HG02610 (cell line): ENCODE results near the gene SKI.

Source experiments
- ATAC-seq: cut with Tn5 transposase; IDR thresholded peaks from one replicate; pipeline ENCODE4 v1.9.1; 2021; ENCODE audit warnings: mild to moderate bottlenecking, moderate library complexity; ENCODE audit not compliant: unreplicated experiment

SKI gene

GRCh38 chr1:2228157-2228594 is at the start of gene SKI:
SKI (plus strand) TSS chr1:2228319; CDS start chr1:2228767, 448 bp downstream.
- peak; percentile 2 for ATAC-seq

DNA sequence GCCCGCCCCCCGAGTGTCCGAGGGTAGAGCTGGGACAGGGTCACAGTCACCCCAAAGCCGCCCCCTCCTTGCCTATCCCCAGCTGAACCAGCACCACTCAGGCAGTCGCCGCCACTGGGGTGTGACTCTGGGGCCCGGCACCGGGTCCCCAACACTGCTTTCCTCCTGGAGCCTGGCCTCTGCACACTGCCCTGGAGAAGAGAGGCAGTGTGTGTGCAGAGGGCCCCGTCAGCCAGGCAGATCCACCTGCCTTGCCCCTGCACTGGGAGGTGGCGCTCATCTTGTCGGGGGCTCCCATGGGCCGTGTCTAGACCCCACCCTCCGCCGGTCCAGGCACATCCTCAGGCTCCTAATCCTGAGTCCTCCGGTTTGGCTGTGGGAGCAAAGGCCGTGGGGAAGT is 49.2 kb upstream of the SKI start:
- ATAC-seq, result no peak

DNA sequence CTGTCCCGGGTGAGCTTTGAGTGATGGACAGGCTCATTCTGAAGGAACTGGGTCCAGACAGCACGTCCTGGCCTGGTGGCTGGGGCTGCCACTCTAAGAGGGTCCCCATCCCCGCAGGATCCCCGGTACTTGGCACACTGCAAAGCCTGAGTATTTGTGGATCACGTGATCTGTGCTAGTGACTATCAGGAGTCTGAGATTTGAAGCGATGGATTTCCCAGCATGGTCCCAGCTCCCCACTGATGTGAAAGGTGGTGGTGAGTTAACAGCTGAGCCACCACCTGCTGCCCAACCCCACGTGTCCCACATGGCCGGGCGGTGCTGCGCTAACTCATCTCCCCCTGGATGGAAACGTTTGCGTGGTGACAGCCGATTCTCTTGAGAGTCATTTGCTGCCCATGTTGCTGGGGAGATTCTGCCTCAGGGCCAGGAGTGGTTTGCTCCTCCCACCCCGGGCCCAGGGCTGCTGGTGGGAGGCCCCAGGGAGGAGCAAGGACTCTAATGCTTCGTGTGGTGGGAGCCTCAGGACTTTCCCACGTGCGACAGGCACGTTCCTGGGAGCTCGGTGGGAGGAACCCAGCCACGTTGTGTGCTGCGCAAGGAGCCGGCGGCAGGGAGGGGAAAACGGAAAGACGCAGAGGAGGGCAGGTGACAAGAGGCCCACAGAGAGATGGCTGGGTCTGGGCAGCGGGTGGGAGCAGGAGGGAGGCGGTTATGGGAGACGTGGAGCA is 48.7 kb upstream of the SKI start:
- no peak for ATAC-seq

GRCh38 chr1:2180297-2181245 is 47.5 kb upstream of the SKI start:
- ATAC-seq, result no peak

GRCh38 chr1:2181271-2181670 is 46.8 kb upstream of the SKI start:
- ATAC-seq, result no peak

DNA sequence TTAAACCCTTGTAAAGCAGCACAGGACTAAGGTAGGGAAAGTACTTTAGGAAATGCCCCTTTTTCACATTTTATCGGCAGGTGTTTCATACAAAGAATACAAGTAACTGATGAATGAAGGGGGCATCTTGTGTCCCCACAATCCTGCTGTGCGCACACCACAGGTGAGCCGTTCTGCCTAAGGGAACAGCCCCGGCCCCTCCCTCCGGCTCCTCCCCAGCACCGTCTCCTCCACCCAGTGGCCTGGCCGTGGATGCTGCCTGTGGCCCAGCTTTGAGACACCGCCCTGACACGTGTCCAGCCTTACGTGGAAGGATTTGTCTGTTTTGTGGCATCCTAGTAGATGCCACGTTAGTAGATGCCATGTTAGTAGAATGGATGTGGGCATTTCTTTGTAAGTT is 46.4 kb upstream of the SKI start:
- no peak for ATAC-seq

DNA sequence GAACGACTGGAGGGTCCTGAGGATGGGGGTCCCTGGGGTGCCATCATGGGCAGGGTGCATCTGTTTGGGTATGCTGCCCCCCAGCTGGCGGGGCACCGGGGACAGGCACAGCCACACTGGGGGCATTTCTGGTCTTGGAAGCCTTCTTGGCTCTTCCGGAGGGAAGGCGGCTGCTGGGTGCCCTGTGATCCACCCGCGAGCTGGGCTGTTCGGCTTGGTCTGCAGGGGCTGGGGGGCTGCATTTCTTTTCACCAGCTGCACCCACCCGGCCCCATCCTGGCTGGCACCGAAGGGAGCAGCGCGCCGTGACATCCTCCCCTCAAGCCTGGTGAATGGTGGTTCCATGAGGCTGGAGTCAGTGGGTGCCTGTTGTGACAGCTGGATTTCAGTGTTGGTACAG is 45.7 kb upstream of the SKI start:
- ATAC-seq, result no peak

DNA sequence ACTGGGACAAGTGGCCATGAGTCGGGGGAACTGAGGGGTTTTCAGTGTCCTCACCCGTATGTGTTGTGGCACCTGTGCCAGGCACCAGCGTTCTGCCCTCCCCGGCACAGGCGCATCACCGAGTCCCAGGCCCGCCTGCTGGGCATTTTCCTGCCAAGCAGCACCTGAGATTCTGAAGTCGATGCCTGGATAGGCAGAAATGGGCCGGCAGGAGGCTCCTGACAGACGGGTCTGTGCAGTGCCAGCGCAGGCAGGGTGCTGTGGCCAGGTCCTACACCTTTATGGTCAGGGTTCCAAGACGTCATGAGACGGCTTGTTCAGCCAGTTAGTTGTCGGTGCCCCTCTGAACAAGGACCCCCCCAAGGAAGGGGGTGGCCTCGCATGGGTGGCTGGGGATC is 44.2 kb upstream of the SKI start:
- ATAC-seq, result no peak

DNA sequence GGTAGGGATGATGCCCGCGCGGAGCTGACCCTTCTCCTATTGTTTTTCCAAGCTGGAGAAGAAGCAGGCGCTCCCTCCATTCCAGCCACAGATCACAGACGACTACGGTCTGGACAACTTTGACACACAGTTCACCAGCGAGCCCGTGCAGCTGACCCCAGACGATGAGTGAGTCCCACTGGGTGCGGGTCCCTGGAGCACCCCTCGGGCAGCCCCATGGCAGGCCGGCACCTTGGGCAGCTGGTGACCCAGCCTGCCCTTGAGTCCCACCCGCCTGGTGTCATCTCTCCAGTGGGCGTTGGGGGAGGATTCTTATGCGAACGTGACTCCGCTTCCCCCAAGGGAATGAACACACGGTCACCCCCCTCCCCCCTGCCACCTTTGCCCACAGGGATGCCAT is 43.6 kb upstream of the SKI start:
- no peak for ATAC-seq

DNA sequence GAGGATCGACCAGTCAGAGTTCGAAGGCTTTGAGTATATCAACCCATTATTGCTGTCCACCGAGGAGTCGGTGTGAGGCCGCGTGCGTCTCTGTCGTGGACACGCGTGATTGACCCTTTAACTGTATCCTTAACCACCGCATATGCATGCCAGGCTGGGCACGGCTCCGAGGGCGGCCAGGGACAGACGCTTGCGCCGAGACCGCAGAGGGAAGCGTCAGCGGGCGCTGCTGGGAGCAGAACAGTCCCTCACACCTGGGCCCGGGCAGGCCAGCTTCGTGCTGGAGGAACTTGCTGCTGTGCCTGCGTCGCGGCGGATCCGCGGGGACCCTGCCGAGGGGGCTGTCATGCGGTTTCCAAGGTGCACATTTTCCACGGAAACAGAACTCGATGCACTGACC is 43.2 kb upstream of the SKI start:
- no peak for ATAC-seq

- ATAC-seq, result no peak
Measured at GRCh38 chr1:2185880-2186855, 42.0 kb upstream of the SKI start.

- no peak for ATAC-seq
Measured at GRCh38 chr1:2186901-2187300, 41.2 kb upstream of the SKI start.

- ATAC-seq, result no peak
Measured at GRCh38 chr1:2187619-2188018, 40.5 kb upstream of the SKI start.

DNA sequence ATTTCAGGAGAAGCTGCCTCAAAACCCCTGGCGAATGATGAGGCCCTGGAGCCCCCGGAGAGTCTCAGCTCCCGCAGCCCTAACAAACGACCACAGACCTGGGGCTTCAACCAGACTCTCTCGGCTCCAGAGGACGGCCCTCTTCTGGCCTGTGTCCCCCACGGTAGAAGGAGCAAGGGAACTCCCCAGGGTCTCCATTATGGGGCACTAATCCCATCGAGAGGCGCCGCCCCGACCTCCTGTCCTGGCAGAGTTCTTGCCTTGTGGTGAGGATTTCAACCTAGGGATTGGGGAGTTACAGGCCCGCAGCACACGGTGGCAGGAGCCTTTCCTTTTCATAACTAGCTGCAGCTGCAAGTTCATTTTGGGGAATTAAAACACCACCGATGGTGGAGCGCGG is 39.8 kb upstream of the SKI start:
- ATAC-seq, result no peak

- no peak for ATAC-seq
Measured at GRCh38 chr1:2189459-2190425, 38.4 kb upstream of the SKI start.

- no peak for ATAC-seq
Measured at GRCh38 chr1:2190491-2190976, 37.6 kb upstream of the SKI start.

DNA sequence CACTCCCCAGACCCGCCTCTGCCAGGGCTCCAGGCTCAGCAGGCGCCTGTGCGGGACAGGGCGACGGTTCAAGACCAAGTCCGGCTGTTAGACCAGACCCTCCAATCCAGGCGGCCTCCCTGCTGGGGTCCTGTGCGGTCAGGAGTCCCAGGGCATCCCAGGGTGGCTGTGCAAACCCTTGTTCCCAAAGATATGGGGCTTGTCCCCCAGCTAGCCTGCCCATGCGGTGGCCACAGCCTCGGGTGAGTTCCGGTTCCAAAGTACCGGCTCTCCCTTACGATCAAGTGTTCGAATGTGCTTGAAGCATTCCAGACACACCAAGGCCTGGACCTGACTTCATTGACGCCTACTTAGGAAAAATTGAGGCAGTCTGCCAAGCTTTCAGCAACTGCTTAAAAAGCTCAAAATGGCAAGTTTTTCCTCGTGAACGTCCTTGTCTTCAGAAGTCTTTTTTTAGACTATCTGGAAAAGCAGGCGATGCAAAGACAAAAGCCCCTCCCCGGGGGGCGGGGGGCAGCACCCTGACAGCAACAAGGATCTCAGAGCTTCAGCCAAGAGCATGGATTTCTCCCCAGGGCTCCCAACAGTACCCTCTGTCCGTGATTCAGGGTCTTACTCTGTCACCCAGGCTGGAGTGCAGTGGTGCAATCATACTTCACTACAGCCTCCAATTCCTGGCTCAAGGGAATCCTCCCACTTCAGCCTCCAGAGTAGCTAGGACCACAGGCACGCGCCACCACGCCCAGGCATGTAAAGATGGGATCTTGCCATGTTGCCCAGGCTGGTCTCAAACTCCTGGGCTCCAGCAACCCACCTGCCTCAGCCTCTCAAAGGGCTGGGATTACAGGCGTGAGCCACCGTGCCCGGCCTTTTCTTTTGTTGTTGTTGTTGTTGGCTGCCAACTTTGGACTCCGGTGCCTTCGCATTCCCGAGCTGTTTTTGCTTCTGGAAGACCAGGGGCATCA is 35.8 kb upstream of the SKI start:
- no peak for ATAC-seq

DNA sequence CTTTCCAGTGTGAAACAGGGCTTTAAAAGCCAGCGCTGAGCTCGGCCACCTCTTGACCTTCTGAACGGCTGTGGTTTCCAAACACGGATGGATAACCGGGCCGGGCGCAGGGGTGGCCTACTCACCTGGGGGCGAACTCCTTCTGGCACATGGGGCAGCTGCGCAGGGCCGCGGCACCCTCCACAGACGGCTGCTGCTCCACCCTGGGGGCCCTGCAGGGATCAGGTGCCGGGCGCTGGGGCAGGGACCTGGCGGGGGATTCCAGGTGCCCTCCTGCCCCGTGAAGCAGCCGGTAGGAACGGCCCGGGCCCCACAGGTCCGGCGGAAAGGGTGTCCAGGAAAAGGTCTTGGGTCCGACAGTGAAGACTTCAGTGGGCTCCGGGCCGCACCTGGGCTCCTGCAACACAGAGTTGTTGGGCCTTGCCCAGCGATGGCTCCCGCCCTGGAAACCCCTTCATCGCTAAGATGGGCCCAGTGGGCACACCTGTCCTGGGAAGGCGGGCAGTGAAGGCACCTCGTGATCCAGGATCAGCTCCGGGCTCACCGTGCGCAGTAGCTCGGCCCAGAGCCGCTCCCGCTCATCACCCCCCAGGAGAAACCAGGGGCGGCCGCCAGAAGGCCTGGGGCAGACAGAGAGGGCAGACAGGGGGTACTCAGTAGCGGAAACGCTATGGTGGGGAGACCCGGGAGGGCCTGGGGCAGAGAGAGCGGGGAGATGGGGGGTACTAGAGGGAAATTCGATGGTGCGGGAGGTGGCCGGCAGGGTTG is 34.4 kb upstream of the SKI start:
- no peak for ATAC-seq
